ENCODE measurements around the gene MEG3. TPM values are rescaled to one million over a fixed set of nuclear protein-coding genes. Genes with fewer than 3 reads are reported as not detected.

Gene MEG3
- 139 and 226 TPM in 2 replicates for total RNA-seq

DNA sequence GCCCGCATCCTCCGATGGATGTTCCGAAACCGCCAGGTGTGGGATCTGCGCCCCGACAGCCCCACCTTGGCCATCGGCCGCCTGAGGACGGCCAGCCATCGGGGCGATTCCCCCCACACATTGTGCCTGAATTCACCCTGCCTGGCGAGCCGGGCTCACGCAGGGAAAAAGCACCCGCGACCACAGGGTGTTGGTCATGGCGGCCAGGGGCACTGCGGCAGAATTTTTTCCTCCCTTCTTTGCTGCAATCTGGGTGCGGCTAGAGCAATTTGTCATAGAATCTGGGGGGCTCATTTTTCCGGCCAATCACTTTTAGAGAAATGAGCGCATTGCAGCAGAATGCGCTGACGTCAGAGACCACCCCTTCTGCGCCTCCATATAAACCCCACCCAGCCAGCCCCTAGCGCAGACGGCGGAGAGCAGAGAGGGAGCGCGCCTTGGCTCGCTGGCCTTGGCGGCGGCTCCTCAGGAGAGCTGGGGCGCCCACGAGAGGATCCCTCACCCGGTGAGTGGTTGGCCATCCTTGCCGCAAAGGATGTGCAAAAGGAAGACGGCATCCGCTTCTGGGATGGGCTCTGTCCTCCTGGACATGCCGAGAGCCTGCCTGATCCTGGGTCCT, at the start of gene MEG3:
TSS of gene MEG3 (plus strand) at position 406 of the 619 bp plus-strand sequence.

DNA sequence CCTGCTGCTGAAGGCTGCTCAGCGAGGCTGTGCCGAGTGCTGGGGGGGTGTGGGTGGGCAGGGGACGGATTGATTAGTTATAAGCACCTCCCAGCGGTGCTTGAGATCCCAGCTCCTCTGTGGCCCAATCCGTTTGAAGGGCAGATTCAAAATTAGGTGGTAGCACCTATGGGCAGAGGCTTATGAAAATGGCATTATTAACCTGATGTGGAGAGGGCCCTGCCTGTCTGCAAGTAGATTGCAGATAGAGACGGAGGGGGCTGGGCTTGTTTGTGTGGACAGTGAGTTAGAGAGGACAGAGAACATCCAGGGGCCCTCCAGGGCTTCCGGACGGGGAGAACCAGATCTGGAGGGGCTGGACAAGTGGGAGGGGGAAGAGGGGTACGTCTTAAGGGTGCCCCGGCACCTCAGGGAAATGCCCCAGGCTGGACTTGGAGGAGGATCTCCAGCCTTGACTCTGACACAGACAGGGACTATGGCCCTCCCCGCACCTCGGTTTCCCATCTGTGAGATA, 77.8 kb downstream of the MEG3 start, which contains the start of gene RTL1:
TSS of gene RTL1 (minus strand) at position 51 of the 514 bp plus-strand sequence. CDS start 18,934 bp downstream, outside the sequence.

Other genes with a start within 250 kb of the MEG3 start
- gene BEGAIN, start 238.7 kb upstream of the MEG3 start, total RNA-seq: 0.17 TPM in 1 of 2 replicates, not detected in the other
- gene DLK1, start 99.2 kb upstream of the MEG3 start, total RNA-seq: under 0.01 TPM in 1 of 2 replicates, not detected in the other
- gene RTL1, start 77.6 kb downstream of the MEG3 start, total RNA-seq: under 0.01 TPM in 1 of 2 replicates, not detected in the other